Right lobe of liver (tissue), 4 donors: Measurements from ENCODE around the gene ACER1.
"Not testable (repeated sequence)": the region's sequence is repeated elsewhere in the genome, so short reads cannot be mapped to it uniquely, and the experiment has no call there.

ENCODE experiments used
- POLR2A ChIP-seq: fragments of 450-650 bp; IDR thresholded peaks from one replicate; pipeline ENCODE4 v1.6.1; 2017; ENCODE audit warnings: antibody characterized with exemption, mild to moderate bottlenecking
- TF ChIP-seq, protein P1 (sequence below), 4 donors: fragments of 200-600 bp in 3 of 4; fragments of 450-650 bp in 1 of 4; IDR thresholded peaks; one replicate each; pipeline versions ENCODE4 v1.5.1 to v1.8.0; 2016 to 2022; ENCODE audit warnings: antibody characterized with exemption in 4 of 4, mild to moderate bottlenecking in 2 of 4
- donor health status: DM: no; HTN: no; CAD: no.
- donor health status: DM: no; HTN: no; CAD: no.
- donor health status: DM: no; HTN: yes; CAD: no.

DNA sequence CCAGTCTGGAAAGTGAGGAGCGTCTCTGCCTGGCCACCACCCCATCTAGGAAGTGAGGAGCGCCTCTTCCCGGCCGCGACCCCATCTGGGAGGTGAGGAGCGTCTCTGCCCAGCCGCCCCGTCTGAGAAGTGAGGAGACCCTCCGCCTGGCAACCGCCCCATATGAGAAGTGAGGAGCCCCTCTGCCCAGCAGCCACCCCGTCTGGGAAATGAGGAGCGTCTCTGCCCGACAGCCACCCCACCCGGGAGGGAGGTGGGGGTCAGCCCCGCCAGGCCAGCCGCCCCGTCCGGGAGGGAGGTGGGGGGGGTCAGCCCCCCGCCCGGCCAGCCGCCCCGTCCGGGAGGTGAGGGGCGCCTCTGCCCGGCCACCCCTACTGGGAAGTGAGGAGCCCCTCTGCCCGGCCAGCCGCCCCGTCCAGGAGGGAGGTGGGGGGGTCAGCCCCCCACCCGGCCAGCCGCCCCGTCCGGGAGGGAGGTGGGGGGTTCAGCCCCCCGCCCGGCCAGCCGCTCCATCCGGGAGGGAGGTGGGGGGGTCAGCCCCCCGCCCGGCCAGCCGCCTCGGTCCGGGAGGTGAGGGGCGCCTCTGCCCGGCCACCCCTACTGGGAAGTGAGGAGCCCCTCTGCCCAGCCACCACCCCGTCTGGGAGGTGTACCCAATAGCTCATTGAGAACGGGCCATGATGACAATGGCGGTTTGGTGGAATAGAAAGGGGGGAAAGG, 22.1 kb upstream of the ACER1 start:
- TF ChIP-seq POLR2A = not testable (repeated sequence)
- TF ChIP-seq, protein P1, sequence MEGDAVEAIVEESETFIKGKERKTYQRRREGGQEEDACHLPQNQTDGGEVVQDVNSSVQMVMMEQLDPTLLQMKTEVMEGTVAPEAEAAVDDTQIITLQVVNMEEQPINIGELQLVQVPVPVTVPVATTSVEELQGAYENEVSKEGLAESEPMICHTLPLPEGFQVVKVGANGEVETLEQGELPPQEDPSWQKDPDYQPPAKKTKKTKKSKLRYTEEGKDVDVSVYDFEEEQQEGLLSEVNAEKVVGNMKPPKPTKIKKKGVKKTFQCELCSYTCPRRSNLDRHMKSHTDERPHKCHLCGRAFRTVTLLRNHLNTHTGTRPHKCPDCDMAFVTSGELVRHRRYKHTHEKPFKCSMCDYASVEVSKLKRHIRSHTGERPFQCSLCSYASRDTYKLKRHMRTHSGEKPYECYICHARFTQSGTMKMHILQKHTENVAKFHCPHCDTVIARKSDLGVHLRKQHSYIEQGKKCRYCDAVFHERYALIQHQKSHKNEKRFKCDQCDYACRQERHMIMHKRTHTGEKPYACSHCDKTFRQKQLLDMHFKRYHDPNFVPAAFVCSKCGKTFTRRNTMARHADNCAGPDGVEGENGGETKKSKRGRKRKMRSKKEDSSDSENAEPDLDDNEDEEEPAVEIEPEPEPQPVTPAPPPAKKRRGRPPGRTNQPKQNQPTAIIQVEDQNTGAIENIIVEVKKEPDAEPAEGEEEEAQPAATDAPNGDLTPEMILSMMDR (IDR thresholded peaks at IDR 0.05) = not testable (repeated sequence)
